Endothelial cell of umbilical vein (primary cell): ENCODE measurements around the gene EDAR. TPM values are rescaled to one million over a fixed set of nuclear protein-coding genes. Genes with fewer than 3 reads are reported as not detected.

ENCODE experiments used
- BruUV-seq: library from RNA; stranded (reverse); fragments of 400-500 nt; replicated peaks from 2 replicates; lab custom pipeline; 2021; lab: Mats Ljungman, UMichigan
- CTCF ChIA-PET: fragments of 300-600, 350-600 bp; sonication (Branson Sonifier 250); formaldehyde crosslinking; loops from one replicate; lab custom pipeline; 2021; ENCODE audit warnings: antibody characterized with exemption, inconsistent platforms; lab: Charles Lee
- POLR2A ChIA-PET: fragments of 300-600, 350-600 bp; sonication (Branson Sonifier 250); formaldehyde crosslinking; loops from one replicate; lab custom pipeline; 2021; ENCODE audit warnings: antibody characterized with exemption, inconsistent platforms; lab: Charles Lee
- DNase-seq: peaks from one replicate; pipeline ENCODE4 v3.0.0-alpha.2; 2011; ENCODE audit warnings: low read depth, low spot score
- FAIRE-seq: peaks from 2 replicates; lab custom pipeline; 2011; peaks lifted over from hg19 to GRCh38; lab: Jason Lieb, UNC
- H2AFZ ChIP-seq: 2 replicates; pipeline ENCODE4 v1.6.0; 2012; ENCODE audit warnings: low read depth, low read length, control low read depth, inconsistent platforms
- H3K27ac ChIP-seq: 2 replicates; pipeline ENCODE4 v1.5.1; 2011; ENCODE audit warnings: low read depth, mild to moderate bottlenecking, control low read depth, low read length, moderate library complexity; ENCODE audit not compliant: insufficient read depth
- H3K27me3 ChIP-seq, 2 experiments: 2 replicates each; pipeline versions ENCODE4 v1.6.0 to v1.6.1; 2011; ENCODE audit warnings: low read length in 2 of 2, mixed read lengths in 1 of 2; ENCODE audit not compliant: control insufficient read depth in 2 of 2, insufficient read depth in 2 of 2
- H3K36me3 ChIP-seq, 2 experiments: 2 replicates in 1 of 2; 3 replicates in 1 of 2; pipeline ENCODE4 v1.5.1; 2011; ENCODE audit warnings: low read length in 2 of 2, mild to moderate bottlenecking in 1 of 2, moderate library complexity in 1 of 2; ENCODE audit not compliant: control insufficient read depth in 2 of 2, insufficient read depth in 2 of 2; ENCODE audit errors: extremely low read depth in 1 of 2
- H3K4me1 ChIP-seq: 3 replicates; pipeline ENCODE4 v1.5.1; 2011; ENCODE audit warnings: mild to moderate bottlenecking, low read length; ENCODE audit not compliant: control insufficient read depth, insufficient read depth; ENCODE audit errors: extremely low read depth
- H3K4me2 ChIP-seq: 2 replicates; pipeline ENCODE4 v1.6.1; 2011; ENCODE audit warnings: low read length, control low read depth, mixed read lengths; ENCODE audit not compliant: insufficient read depth
- H3K4me3 ChIP-seq, 3 experiments: fragments of 200-600 bp in 1 of 3; sonication (generic), shearing (Covaris generic) in 1 of 3; replicated peaks in 1 of 3; 2 replicates each; pipeline ENCODE4 v1.5.1; 2011 to 2016; ENCODE audit warnings: control low read depth in 3 of 3, low read length in 3 of 3, mild to moderate bottlenecking in 2 of 3, inconsistent platforms in 1 of 3, low read depth in 1 of 3, moderate library complexity in 1 of 3; ENCODE audit not compliant: insufficient read depth in 1 of 3
- H3K79me2 ChIP-seq: 2 replicates; pipeline ENCODE4 v1.6.0; 2012; ENCODE audit warnings: low read length, inconsistent platforms; ENCODE audit not compliant: control insufficient read depth, insufficient read depth
- H3K9ac ChIP-seq: replicated peaks from 2 replicates; pipeline ENCODE3; 2011; ENCODE audit warnings: low read length, control low read depth; ENCODE audit not compliant: insufficient read depth; ENCODE audit errors: extremely low read depth
- H3K9me1 ChIP-seq: replicated peaks from 3 replicates; pipeline ENCODE4 v1.6.0; 2011; ENCODE audit warnings: mild to moderate bottlenecking, low read length; ENCODE audit not compliant: control insufficient read depth, insufficient read depth; ENCODE audit errors: extremely low read depth
- H3K9me3 ChIP-seq: replicated peaks from 2 replicates; pipeline ENCODE4 v1.5.1; 2012; ENCODE audit warnings: low read length, inconsistent platforms; ENCODE audit not compliant: control insufficient read depth, insufficient read depth
- H4K20me1 ChIP-seq: replicated peaks from 2 replicates; pipeline ENCODE3; 2011; ENCODE audit warnings: mild to moderate bottlenecking, low read length; ENCODE audit not compliant: control insufficient read depth, insufficient read depth; ENCODE audit errors: extremely low read depth
- EZH2 ChIP-seq: IDR thresholded peaks from 2 replicates; pipeline ENCODE4 v1.6.1; 2012; ENCODE audit warnings: borderline replicate concordance, low read depth, mild to moderate bottlenecking, moderate library complexity, low read length, inconsistent platforms; ENCODE audit not compliant: severe bottlenecking
- FOS ChIP-seq: IDR thresholded peaks from 2 replicates; pipeline ENCODE4 v1.6.1; 2011; ENCODE audit warnings: mild to moderate bottlenecking, low read length, moderate library complexity, borderline replicate concordance; ENCODE audit not compliant: insufficient read depth
- GATA2 ChIP-seq: IDR thresholded peaks from 2 replicates; pipeline ENCODE4 v1.7.0; 2011; ENCODE audit warnings: low read depth, mild to moderate bottlenecking, moderate library complexity, mixed read lengths, low read length; ENCODE audit not compliant: insufficient read length, insufficient read depth
- JUN ChIP-seq: IDR thresholded peaks from 2 replicates; pipeline ENCODE4 v1.6.1; 2011; ENCODE audit warnings: borderline replicate concordance, low read depth; ENCODE audit not compliant: insufficient read length, insufficient read depth
- MYC ChIP-seq: IDR thresholded peaks from one replicate; pipeline ENCODE4 v1.6.1; 2011; ENCODE audit warnings: mild to moderate bottlenecking, low read depth, low read length
- POLR2A ChIP-seq: IDR thresholded peaks from 2 replicates; pipeline ENCODE4 v1.6.1; 2012; ENCODE audit warnings: low read depth, mild to moderate bottlenecking, control low read depth, low read length
- POLR2AphosphoS5 ChIP-seq: IDR thresholded peaks from 2 replicates; pipeline ENCODE4 v1.6.1; 2012; ENCODE audit warnings: low read depth, mild to moderate bottlenecking, control low read depth, low read length, moderate library complexity; ENCODE audit not compliant: insufficient read depth
- dilution Hi-C: fragments of 300-500 bp; cut with MboI; formaldehyde crosslinking; loops from one replicate; pipeline ENCODE4 v1.15.0; 2019; ENCODE audit warnings: low sequenced_read_pairs; ENCODE audit not compliant: extremely low pct_ligation_motif_present
- intact Hi-C: fragments of 100-400 bp; cut with micrococcal nuclease; formaldehyde crosslinking; loops from one replicate; pipeline ENCODE4 v1.10.0; 2022
- polyA plus RNA-seq, 4 experiments: library from polyadenylated mRNA; depleted of rRNA in 3 of 4; stranded (reverse) in 3 of 4; unstranded in 1 of 4; fragments of >200 nt; gene quantifications; 2 replicates each; pipeline versions ENCODE4 v1.2.1 to v1.2.3, GENCODE V29; 2011 to 2012; ENCODE audit warnings: missing spikeins in 1 of 4
- total RNA-seq: library from RNA; stranded (reverse); gene quantifications from 2 replicates; pipeline ENCODE4 v1.2.3, GENCODE V29; 2021
- TF ChIP-seq, protein P1 (sequence below), 2 donors: IDR thresholded peaks; 1 replicate in 1 of 2; 2 replicates in 1 of 2; pipeline ENCODE4 v1.5.1; 2011; ENCODE audit warnings: low read length in 2 of 2, mild to moderate bottlenecking in 2 of 2, moderate library complexity in 2 of 2, control low read depth in 1 of 2, inconsistent platforms in 1 of 2, low read depth in 1 of 2; ENCODE audit not compliant: insufficient read depth in 1 of 2; ENCODE audit errors: extremely low read depth in 1 of 2
- TF ChIP-seq, protein P2 (sequence below): IDR thresholded peaks from 2 replicates; pipeline ENCODE4 v1.6.1; 2011; ENCODE audit not compliant: insufficient read depth, insufficient read length

EDAR gene
- total and polyA plus RNA-seq, 2 donors (not counting 3 experiments of a cell fraction or from before 2014, with no cell fraction given) = not detected

DNA sequence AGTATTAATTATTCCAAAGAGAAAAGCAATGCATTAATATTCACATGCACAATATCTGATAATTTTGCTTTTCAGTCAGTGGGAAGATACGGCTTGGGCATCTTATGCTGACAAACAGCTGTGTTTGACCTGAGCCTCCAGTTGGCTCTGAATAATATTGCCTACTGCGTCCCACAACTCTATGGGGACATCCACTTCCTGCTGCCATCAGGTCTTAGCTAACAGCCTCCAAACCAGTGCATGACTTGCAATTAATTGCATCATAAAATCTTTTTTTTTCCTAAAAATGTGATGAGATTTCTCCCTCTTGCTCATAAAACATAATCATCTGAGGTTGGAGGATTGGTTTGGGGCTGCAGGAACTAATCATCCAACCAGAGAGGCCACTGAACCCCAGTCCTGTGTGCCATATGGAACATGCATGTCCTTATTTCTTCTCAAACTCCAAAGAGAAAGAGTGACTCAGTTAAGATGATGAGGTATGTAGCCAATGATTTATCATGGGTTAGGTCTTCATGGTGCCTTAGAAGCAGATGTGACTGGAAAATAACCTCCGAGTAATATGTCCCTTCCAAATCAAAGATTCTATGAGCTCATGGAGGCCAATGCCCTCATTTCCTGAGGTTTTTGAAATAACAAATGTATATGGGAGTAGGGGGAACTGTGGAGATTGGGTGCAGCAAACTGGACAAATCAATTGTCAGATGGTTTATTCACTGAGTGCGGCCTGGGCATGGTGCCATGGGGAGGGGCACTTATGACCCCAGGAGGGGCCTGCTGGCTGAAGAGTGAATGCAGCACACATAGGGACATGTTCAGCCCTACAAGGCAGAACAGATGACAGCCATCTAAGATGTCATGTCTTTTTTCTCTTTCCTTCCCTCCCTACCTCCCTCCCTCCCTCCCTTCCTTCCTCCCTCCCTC lies 39.4 kb downstream of the EDAR start:
- POLR2A ChIA-PET = no interaction called here
- no peak overlapping the region for H3K9ac ChIP-seq

More for the DNA sequence above, 39.4 kb downstream of the EDAR start:
- no peak overlapping the region for H3K4me2 ChIP-seq
- H3K27ac ChIP-seq = no peak overlapping the region
- H3K9me1 ChIP-seq = no peaks in the 10 kb centered on the region
- H2AFZ ChIP-seq = no peak overlapping the region
- BruUV-seq = no TSS peak
- peaks cover 4 to 19% of the 10 kb centered on the region in 2 experiments for H3K27me3 ChIP-seq
- H3K36me3 ChIP-seq = no peaks in the 10 kb centered on the region
- intact Hi-C loops (no loop called here), dilution Hi-C loops (no loop called here)
- no peaks in the 10 kb centered on the region for H3K9me3 ChIP-seq
- no peaks in the 10 kb centered on the region for H4K20me1 ChIP-seq
- TF ChIP-seq GATA2 (no peak), POLR2A (no peak), EZH2 (no peak), MYC (no peak), FOS (no peak), JUN (no peak), POLR2AphosphoS5 (no peak)
- TF ChIP-seq, protein P1, sequence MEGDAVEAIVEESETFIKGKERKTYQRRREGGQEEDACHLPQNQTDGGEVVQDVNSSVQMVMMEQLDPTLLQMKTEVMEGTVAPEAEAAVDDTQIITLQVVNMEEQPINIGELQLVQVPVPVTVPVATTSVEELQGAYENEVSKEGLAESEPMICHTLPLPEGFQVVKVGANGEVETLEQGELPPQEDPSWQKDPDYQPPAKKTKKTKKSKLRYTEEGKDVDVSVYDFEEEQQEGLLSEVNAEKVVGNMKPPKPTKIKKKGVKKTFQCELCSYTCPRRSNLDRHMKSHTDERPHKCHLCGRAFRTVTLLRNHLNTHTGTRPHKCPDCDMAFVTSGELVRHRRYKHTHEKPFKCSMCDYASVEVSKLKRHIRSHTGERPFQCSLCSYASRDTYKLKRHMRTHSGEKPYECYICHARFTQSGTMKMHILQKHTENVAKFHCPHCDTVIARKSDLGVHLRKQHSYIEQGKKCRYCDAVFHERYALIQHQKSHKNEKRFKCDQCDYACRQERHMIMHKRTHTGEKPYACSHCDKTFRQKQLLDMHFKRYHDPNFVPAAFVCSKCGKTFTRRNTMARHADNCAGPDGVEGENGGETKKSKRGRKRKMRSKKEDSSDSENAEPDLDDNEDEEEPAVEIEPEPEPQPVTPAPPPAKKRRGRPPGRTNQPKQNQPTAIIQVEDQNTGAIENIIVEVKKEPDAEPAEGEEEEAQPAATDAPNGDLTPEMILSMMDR (IDR thresholded peaks at IDR 0.05; ENCODE audit: extremely low read depth in 1 of 2, insufficient read depth in 1 of 2, low read depth in 1 of 2, low read length in 2 of 2) = no peak
- TF ChIP-seq, protein P2, sequence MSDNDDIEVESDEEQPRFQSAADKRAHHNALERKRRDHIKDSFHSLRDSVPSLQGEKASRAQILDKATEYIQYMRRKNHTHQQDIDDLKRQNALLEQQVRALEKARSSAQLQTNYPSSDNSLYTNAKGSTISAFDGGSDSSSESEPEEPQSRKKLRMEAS = no peak
- FAIRE-seq (no peak), DNase-seq (no peak)
- no peaks in the 10 kb centered on the region for H3K4me1 ChIP-seq
- CTCF ChIA-PET = interaction anchor here (1.0 to 1.6 kb wide), 3 partner anchors 18 to 52 kb away, joined by 3 to 5 read pairs (median 3); no protein-coding TSS in a partner anchor
- H3K79me2 ChIP-seq = no peaks in the 10 kb centered on the region
- no peak overlapping the region for H3K4me3 ChIP-seq
